HepG2 (cell line): ENCODE data around the gene TTLL8. TPM values are rescaled to one million over a fixed set of nuclear protein-coding genes. Genes with fewer than 3 reads are reported as not detected.

Source experiments
- ATAC-seq: fragments of 200-7000 bp; cut with Tn5 transposase; 3 replicates; pipeline ENCODE4 v1.9.1; 2020; ENCODE audit warnings: mild to moderate bottlenecking, moderate library complexity
- BruUV-seq: library from RNA; stranded (reverse); fragments of 400-500 nt; replicated peaks from 2 replicates; lab custom pipeline; 2021; lab: Mats Ljungman, UMichigan
- CTCF ChIA-PET: fragments of 300-600 bp; formaldehyde crosslinking; extraction: SDS; loops from one replicate; lab custom pipeline; 2021; ENCODE audit warnings: low total read pairs, inconsistent platforms, low intra/inter-chr PET ratio; lab: Yijun Ruan, JAX
- POLR2A ChIA-PET: fragments of 350-600 bp; sonication (Branson Sonifier 250); formaldehyde crosslinking; loops from one replicate; lab custom pipeline; 2020; ENCODE audit warnings: antibody characterized with exemption, inconsistent platforms; lab: Yijun Ruan, JAX
- DNase-seq: peaks from one replicate; pipeline ENCODE4 v3.0.0-alpha.2; 2015; ENCODE audit warnings: low spot score
- FAIRE-seq: peaks from 3 replicates; lab custom pipeline; 2011; peaks lifted over from hg19 to GRCh38; lab: Jason Lieb, UNC
- H2AFZ ChIP-seq: one replicate; pipeline ENCODE4 v1.6.1; 2011; ENCODE audit warnings: low read length, inconsistent platforms
- H3K27ac ChIP-seq: fragments of 300-600 bp; 3 replicates; pipeline ENCODE4 v1.8.0; 2011; ENCODE audit warnings: mixed run types, mild to moderate bottlenecking, mixed read lengths, low read length, inconsistent platforms; ENCODE audit not compliant: insufficient read depth; ENCODE audit errors: extremely low read length
- H3K27me3 ChIP-seq, 2 experiments: fragments of 200-600 bp in 1 of 2; 2 replicates in 1 of 2; 3 replicates in 1 of 2; pipeline versions ENCODE4 v1.6.0 to v1.8.0; 2011; ENCODE audit warnings: low read length in 2 of 2, mild to moderate bottlenecking in 2 of 2, moderate library complexity in 2 of 2, inconsistent platforms in 1 of 2; ENCODE audit not compliant: insufficient read depth in 2 of 2, control insufficient read depth in 1 of 2
- H3K36me3 ChIP-seq, 2 experiments: fragments of 200-600 bp in 1 of 2; replicated peaks in 1 of 2; 2 replicates in 1 of 2; 3 replicates in 1 of 2; pipeline versions ENCODE4 v1.5.1 to v1.8.0; 2011; ENCODE audit warnings: low read length in 2 of 2, inconsistent platforms in 1 of 2; ENCODE audit not compliant: insufficient read depth in 2 of 2, control insufficient read depth in 1 of 2
- H3K4me1 ChIP-seq: 2 replicates; pipeline ENCODE4 v1.5.1; 2012; ENCODE audit warnings: low read length, inconsistent platforms; ENCODE audit not compliant: insufficient read depth
- H3K4me2 ChIP-seq: 2 replicates; pipeline ENCODE4 v1.6.0; 2011; ENCODE audit warnings: low read depth, low read length, inconsistent platforms
- H3K4me3 ChIP-seq, 3 experiments: fragments of 200-600 bp in 1 of 3; sonication (generic), shearing (Covaris generic) in 1 of 3; replicated peaks in 1 of 3; 2 replicates each; pipeline ENCODE4 v1.5.1; 2011 to 2016; ENCODE audit warnings: low read length in 3 of 3, inconsistent platforms in 2 of 3, low read depth in 2 of 3, mild to moderate bottlenecking in 2 of 3, control low read depth in 1 of 3, mixed read lengths in 1 of 3; ENCODE audit not compliant: insufficient read depth in 1 of 3
- H3K79me2 ChIP-seq: one replicate; pipeline ENCODE4 v1.6.1; 2011; ENCODE audit warnings: low read length, inconsistent platforms; ENCODE audit not compliant: insufficient read depth
- H3K9ac ChIP-seq: 2 replicates; pipeline ENCODE4 v1.6.0; 2011; ENCODE audit warnings: mild to moderate bottlenecking, low read depth, low read length, inconsistent platforms; ENCODE audit not compliant: insufficient read depth
- H3K9me3 ChIP-seq: 2 replicates; pipeline ENCODE4 v1.5.1; 2012; ENCODE audit warnings: mild to moderate bottlenecking, low read length
- H4K20me1 ChIP-seq: 2 replicates; pipeline ENCODE4 v1.6.0; 2011; ENCODE audit warnings: inconsistent platforms, mild to moderate bottlenecking, low read length, moderate library complexity; ENCODE audit not compliant: insufficient read depth
- CCDC6 ChIP-seq: sonication (generic); formaldehyde crosslinking; IDR thresholded peaks from 2 replicates; pipeline ENCODE4 v1.8.1; 2022; ENCODE audit warnings: mild to moderate bottlenecking, missing genetic modification reagents, moderate library complexity
- PLRG1 ChIP-seq: fragments of 450-650 bp; conservative IDR thresholded peaks from 2 replicates; pipeline ENCODE4 v1.6.1; 2016
- RFX1 ChIP-seq: fragments of 450-650 bp; IDR thresholded peaks from 2 replicates; pipeline ENCODE4 v1.6.1; 2017
- RFX3 ChIP-seq: IDR thresholded peaks from 2 replicates; pipeline ENCODE4 v1.6.1; 2016; ENCODE audit warnings: missing biosample characterization, missing genetic modification reagents
- TEF ChIP-seq: sonication (generic); formaldehyde crosslinking; IDR thresholded peaks from 2 replicates; pipeline ENCODE4 v1.5.0; 2020; ENCODE audit warnings: missing genetic modification reagents
- ZNF282 ChIP-seq: fragments of 450-650 bp; IDR thresholded peaks from 2 replicates; pipeline ENCODE4 v1.6.1; 2018; ENCODE audit not compliant: partially characterized antibody
- ZNF329 ChIP-seq: sonication (generic); formaldehyde crosslinking; IDR thresholded peaks from 2 replicates; pipeline ENCODE4 v1.9.0; 2021; ENCODE audit warnings: low read depth, mild to moderate bottlenecking, missing genetic modification reagents
- ZNF572 ChIP-seq: sonication (generic); formaldehyde crosslinking; IDR thresholded peaks from 2 replicates; pipeline ENCODE4 v1.5.1; 2020; ENCODE audit warnings: mild to moderate bottlenecking, missing genetic modification reagents
- ZNF644 ChIP-seq: IDR thresholded peaks from 2 replicates; pipeline ENCODE4 v1.6.1; 2016; ENCODE audit warnings: low read depth
- ZNF766 ChIP-seq: sonication (generic); formaldehyde crosslinking; IDR thresholded peaks from 2 replicates; pipeline ENCODE4 v1.5.0; 2020; ENCODE audit warnings: missing genetic modification reagents, borderline replicate concordance
- ZNF891 ChIP-seq: sonication (generic); formaldehyde crosslinking; IDR thresholded peaks from 2 replicates; pipeline ENCODE4 v1.5.0; 2020; ENCODE audit warnings: mild to moderate bottlenecking, missing genetic modification reagents
- ZSCAN31 ChIP-seq: sonication (generic); formaldehyde crosslinking; IDR thresholded peaks from 2 replicates; pipeline ENCODE4 v1.5.0; 2020; ENCODE audit warnings: low read depth, mild to moderate bottlenecking, missing genetic modification reagents
- WGBS: methylation state at CpG from one replicate; pipeline ENCODE4 v1.1.6; 2017; ENCODE audit warnings: low lambda C conversion rate; 5-methylcytosine and 5-hydroxymethylcytosine counted together
- in situ Hi-C: cut with HindIII; loops from 2 replicates; pipeline ENCODE4 v1.10.0; 2017; ENCODE audit warnings: low pct_unique_long_range_greater_than_20kb; ENCODE audit not compliant: extremely low pct_ligation_motif_present
- intact Hi-C: fragments of 100-400 bp; cut with micrococcal nuclease; formaldehyde crosslinking; loops from one replicate; pipeline ENCODE4 v1.10.0; 2022; ENCODE audit not compliant: unreplicated experiment
- polyA plus RNA-seq, 8 experiments: library from polyadenylated mRNA; depleted of rRNA in 3 of 8; stranded (reverse) in 7 of 8; unstranded in 1 of 8; fragments of >200 nt; fragmentation: Illumina TruSeq in 4 of 8; extraction: Trizol in 4 of 8; gene quantifications; 2 replicates each; pipeline versions ENCODE4 v1.2.1 to v1.2.3, GENCODE V29; 2011 to 2016; ENCODE audit warnings: low read depth in 4 of 8, missing spikeins in 1 of 8, mixed read lengths in 1 of 8; ENCODE audit not compliant: insufficient read depth in 1 of 8
- total RNA-seq, 5 experiments: library from RNA; depleted of rRNA; stranded (reverse); fragments of >200 nt; fragmentation: Illumina TruSeq; extraction: Trizol; gene quantifications; 2 replicates each; pipeline ENCODE4 v1.2.3, GENCODE V29; 2016; ENCODE audit warnings: low read depth in 1 of 5
- TF ChIP-seq, protein P1 (sequence below): sonication (generic); formaldehyde crosslinking; IDR thresholded peaks from 2 replicates; pipeline ENCODE4 v1.4.0; 2020; ENCODE audit warnings: missing genetic modification reagents

TTLL8 gene
- total and polyA plus RNA-seq, 2 of the 13 experiments (the other 11 are each of a cell fraction or from before 2014, with no cell fraction given), result not detected

GRCh38 chr22:50074551-50075530 lies 16.7 kb upstream of the TTLL8 start:
- in situ Hi-C loops, result no loop called here

GRCh38 chr22:50074056-50074455 lies 16.0 kb upstream of the TTLL8 start:
- Histone ChIP-seq H3K27me3 (peaks cover 6 to 20% of the 10 kb centered on the region in 2 experiments; a peak in 3 of 5 replicates), H3K9me3 (no peaks in the 10 kb centered on the region), H3K4me2 (no peak overlapping the region), H3K4me1 (peaks cover 9% of the 10 kb centered on the region; the same call in 1 of the 2 replicates), H3K36me3 (no peaks in the 10 kb centered on the region), H3K4me3 (no peak overlapping the region), H3K79me2 (no peaks in the 10 kb centered on the region), H3K9ac (no peak overlapping the region), H2AFZ (no peak overlapping the region), H4K20me1 (no peaks in the 10 kb centered on the region), H3K27ac (no peak overlapping the region)
- BruUV-seq, result no TSS peak
- POLR2A ChIA-PET, result no interaction called here
- WGBS, result 73% methylated on average over 6 of the region's 17 CpGs
- FAIRE-seq (no peak), ATAC-seq (no peak), DNase-seq (no peak)
- intact Hi-C loops (no loop called here), in situ Hi-C loops (no loop called here)
- CTCF ChIA-PET, result no interaction called here
- no peak for TF ChIP-seq ZNF282
- no peak for TF ChIP-seq CCDC6 (CRISPR knock-in tag)
- no peak for TF ChIP-seq TEF (CRISPR knock-in tag)
- no peak for TF ChIP-seq ZNF891
- no peak for TF ChIP-seq ZNF766 (CRISPR knock-in tag)
- no peak for TF ChIP-seq ZNF644 (CRISPR knock-in tag)
- TF ChIP-seq RFX3 (CRISPR knock-in tag), result no peak
- no peak for TF ChIP-seq ZSCAN31 (CRISPR knock-in tag)
- no peak for TF ChIP-seq RFX1

More at GRCh38 chr22:50074551-50075530, 16.7 kb upstream of the TTLL8 start:
- FAIRE-seq, result no peak
- H3K27me3 ChIP-seq, result peaks cover 7 to 23% of the 10 kb centered on the region in 2 experiments; a peak in 3 of 5 replicates
- no TSS peak for BruUV-seq
- no peak overlapping the region for H3K9ac ChIP-seq
- H3K4me3 ChIP-seq, result no peak overlapping the region
- H3K36me3 ChIP-seq, result no peaks in the 10 kb centered on the region
- no peaks in the 10 kb centered on the region for H3K9me3 ChIP-seq
- H2AFZ ChIP-seq, result no peak overlapping the region
- no peak for DNase-seq
- ATAC-seq, result 0 out of 3 replicates have a peak, but pooled peaks have one; percentile 32
- ChIA-PET POLR2A (no interaction called here), CTCF (no interaction called here)
- TF ChIP-seq, protein P1, sequence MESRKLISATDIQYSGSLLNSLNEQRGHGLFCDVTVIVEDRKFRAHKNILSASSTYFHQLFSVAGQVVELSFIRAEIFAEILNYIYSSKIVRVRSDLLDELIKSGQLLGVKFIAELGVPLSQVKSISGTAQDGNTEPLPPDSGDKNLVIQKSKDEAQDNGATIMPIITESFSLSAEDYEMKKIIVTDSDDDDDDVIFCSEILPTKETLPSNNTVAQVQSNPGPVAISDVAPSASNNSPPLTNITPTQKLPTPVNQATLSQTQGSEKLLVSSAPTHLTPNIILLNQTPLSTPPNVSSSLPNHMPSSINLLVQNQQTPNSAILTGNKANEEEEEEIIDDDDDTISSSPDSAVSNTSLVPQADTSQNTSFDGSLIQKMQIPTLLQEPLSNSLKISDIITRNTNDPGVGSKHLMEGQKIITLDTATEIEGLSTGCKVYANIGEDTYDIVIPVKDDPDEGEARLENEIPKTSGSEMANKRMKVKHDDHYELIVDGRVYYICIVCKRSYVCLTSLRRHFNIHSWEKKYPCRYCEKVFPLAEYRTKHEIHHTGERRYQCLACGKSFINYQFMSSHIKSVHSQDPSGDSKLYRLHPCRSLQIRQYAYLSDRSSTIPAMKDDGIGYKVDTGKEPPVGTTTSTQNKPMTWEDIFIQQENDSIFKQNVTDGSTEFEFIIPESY (CRISPR knock-in tag), result 0 out of 2 replicates have a peak, but pooled peaks have one; percentile 28
- TF ChIP-seq PLRG1, result no peak
- no peak for TF ChIP-seq ZNF329 (CRISPR knock-in tag)
- no peak for TF ChIP-seq ZNF572 (CRISPR knock-in tag)
- H3K4me1 ChIP-seq, result peaks cover 9% of the 10 kb centered on the region; the same call in 1 of the 2 replicates
- H3K4me2 ChIP-seq, result no peak overlapping the region
- intact Hi-C loops, result no loop called here
- H4K20me1 ChIP-seq, result no peaks in the 10 kb centered on the region
- H3K27ac ChIP-seq, result no peak overlapping the region
- H3K79me2 ChIP-seq, result no peaks in the 10 kb centered on the region
- whole genome bisulfite sequencing, result 60% methylated on average over 28 of the region's 32 CpGs
